HEK293 (cell line): ENCODE results near the gene IFT27.
A peak's percentile ranks its signal among the peaks of the same experiment; 100 is the strongest.

ENCODE experiments used
- CTCF ChIA-PET: fragments of 350-600 bp; formaldehyde crosslinking; extraction: SDS; loops from one replicate; lab custom pipeline; 2021; ENCODE audit warnings: antibody characterized with exemption; lab: Yijun Ruan, JAX
- POLR2A ChIA-PET: fragments of 300-600 bp; formaldehyde crosslinking; extraction: SDS; loops from one replicate; lab custom pipeline; 2020; ENCODE audit warnings: antibody characterized with exemption, inconsistent platforms; lab: Yijun Ruan, JAX
- H3K27ac ChIP-seq: fragments of 200-500 bp; sonication (Bioruptor generic); 2 replicates; pipeline ENCODE4 v1.5.1; 2014; ENCODE audit warnings: low read depth, low read length, control low read depth, inconsistent platforms; ENCODE audit errors: extremely low read depth
- H3K36me3 ChIP-seq, 2 experiments: fragments of 200-500 bp in 1 of 2; sonication (Bioruptor generic) in 1 of 2; 1 replicate in 1 of 2; 2 replicates in 1 of 2; pipeline ENCODE4 v1.5.1; 2014 to 2017; ENCODE audit warnings: inconsistent platforms in 2 of 2, low read length in 2 of 2; ENCODE audit not compliant: control insufficient read depth in 2 of 2, insufficient read depth in 1 of 2
- H3K4me1 ChIP-seq: fragments of 200-500 bp; sonication (Bioruptor generic); 2 replicates; pipeline ENCODE4 v1.5.1; 2014; ENCODE audit warnings: mild to moderate bottlenecking, low read length, inconsistent platforms; ENCODE audit not compliant: control insufficient read depth, insufficient read depth
- H3K4me3 ChIP-seq: 2 replicates; pipeline ENCODE4 v1.5.1; 2011; ENCODE audit warnings: low read depth, mild to moderate bottlenecking, control low read depth, low read length, moderate library complexity
- H3K9me3 ChIP-seq: fragments of 200-500 bp; sonication (Bioruptor generic); 2 replicates; pipeline ENCODE4 v1.5.1; 2014; ENCODE audit warnings: low read depth, low read length, inconsistent platforms; ENCODE audit not compliant: control insufficient read depth, insufficient read depth
- EGR2 ChIP-seq: fragments of 450-650 bp; formaldehyde crosslinking; IDR thresholded peaks from 2 replicates; pipeline ENCODE4 v1.5.1; 2016; ENCODE audit warnings: low read depth, missing biosample characterization, missing genetic modification characterization
- GLIS1 ChIP-seq: fragments of 450-650 bp; formaldehyde crosslinking; IDR thresholded peaks from 2 replicates; pipeline ENCODE4 v1.5.1; 2016; ENCODE audit warnings: missing biosample characterization, missing genetic modification characterization
- KLF10 ChIP-seq: fragments of 450-650 bp; IDR thresholded peaks from 2 replicates; pipeline ENCODE4 v1.5.1; 2018; ENCODE audit warnings: missing biosample characterization, mild to moderate bottlenecking, missing genetic modification characterization
- KLF9 ChIP-seq: fragments of 450-650 bp; formaldehyde crosslinking; IDR thresholded peaks from 2 replicates; pipeline ENCODE4 v1.5.1; 2016; ENCODE audit warnings: missing biosample characterization, missing genetic modification characterization, low read depth
- PATZ1 ChIP-seq: fragments of 450-650 bp; formaldehyde crosslinking; IDR thresholded peaks from 2 replicates; pipeline ENCODE4 v1.5.1; 2016; ENCODE audit warnings: missing biosample characterization, missing genetic modification characterization
- PBX3 ChIP-seq: sonication (generic); formaldehyde crosslinking; IDR thresholded peaks from 2 replicates; pipeline ENCODE4 v1.8.1; 2022; ENCODE audit warnings: mild to moderate bottlenecking, moderate library complexity, missing genetic modification reagents
- REST ChIP-seq: fragments of 450-650 bp; formaldehyde crosslinking; IDR thresholded peaks from 2 replicates; pipeline ENCODE4 v1.5.1; 2016; ENCODE audit warnings: missing biosample characterization, missing genetic modification characterization
- SP2 ChIP-seq: fragments of 450-650 bp; formaldehyde crosslinking; IDR thresholded peaks from 2 replicates; pipeline ENCODE4 v1.5.1; 2016; ENCODE audit warnings: missing biosample characterization, missing genetic modification characterization
- ZBTB8A ChIP-seq: fragments of 450-650 bp; formaldehyde crosslinking; IDR thresholded peaks from 2 replicates; pipeline ENCODE4 v1.5.1; 2016; ENCODE audit warnings: missing biosample characterization, missing genetic modification characterization
- ZFP3 ChIP-seq: fragments of 450-650 bp; formaldehyde crosslinking; IDR thresholded peaks from 2 replicates; pipeline ENCODE4 v1.5.1; 2016; ENCODE audit warnings: low read depth, missing biosample characterization, missing genetic modification characterization
- ZNF132 ChIP-seq: fragments of 450-650 bp; formaldehyde crosslinking; IDR thresholded peaks from 2 replicates; pipeline ENCODE4 v1.5.1; 2017; ENCODE audit warnings: missing biosample characterization, missing genetic modification characterization, borderline replicate concordance
- ZNF202 ChIP-seq: fragments of 450-650 bp; formaldehyde crosslinking; IDR thresholded peaks from 2 replicates; pipeline ENCODE4 v1.5.1; 2016; ENCODE audit warnings: missing biosample characterization, missing genetic modification characterization, borderline replicate concordance
- ZNF248 ChIP-seq: fragments of 450-650 bp; formaldehyde crosslinking; IDR thresholded peaks from 2 replicates; pipeline ENCODE4 v1.5.1; 2017; ENCODE audit warnings: missing biosample characterization, missing genetic modification characterization
- ZNF335 ChIP-seq: fragments of 450-650 bp; formaldehyde crosslinking; conservative IDR thresholded peaks from 2 replicates; pipeline ENCODE4 v1.5.1; 2016; ENCODE audit warnings: missing biosample characterization, missing genetic modification characterization
- ZNF350 ChIP-seq: fragments of 450-650 bp; formaldehyde crosslinking; IDR thresholded peaks from 2 replicates; pipeline ENCODE4 v1.5.0; 2017; ENCODE audit warnings: missing biosample characterization, mild to moderate bottlenecking, missing genetic modification characterization
- ZNF513 ChIP-seq: fragments of 450-650 bp; IDR thresholded peaks from 2 replicates; pipeline ENCODE4 v1.5.1; 2018; ENCODE audit warnings: missing biosample characterization, missing genetic modification characterization
- ZNF514 ChIP-seq: fragments of 450-650 bp; formaldehyde crosslinking; IDR thresholded peaks from 2 replicates; pipeline ENCODE4 v1.5.1; 2016; ENCODE audit warnings: missing biosample characterization, missing genetic modification characterization
- ZNF518A ChIP-seq: fragments of 450-650 bp; formaldehyde crosslinking; conservative IDR thresholded peaks from 2 replicates; pipeline ENCODE4 v1.5.1; 2016; ENCODE audit warnings: low read depth, missing biosample characterization, missing genetic modification characterization
- ZNF521 ChIP-seq: fragments of 450-650 bp; formaldehyde crosslinking; IDR thresholded peaks from 2 replicates; pipeline ENCODE4 v1.5.1; 2017; ENCODE audit warnings: missing biosample characterization, mild to moderate bottlenecking, missing genetic modification characterization
- ZNF530 ChIP-seq: fragments of 450-650 bp; formaldehyde crosslinking; IDR thresholded peaks from 2 replicates; pipeline ENCODE4 v1.5.1; 2016; ENCODE audit warnings: low read depth, missing biosample characterization, missing genetic modification characterization
- ZNF549 ChIP-seq: fragments of 450-650 bp; IDR thresholded peaks from 2 replicates; pipeline ENCODE4 v1.5.1; 2018; ENCODE audit warnings: missing biosample characterization, missing genetic modification characterization, mild to moderate bottlenecking, inconsistent platforms, moderate library complexity
- ZNF580 ChIP-seq: fragments of 450-650 bp; formaldehyde crosslinking; IDR thresholded peaks from 2 replicates; pipeline ENCODE4 v1.5.1; 2016; ENCODE audit warnings: missing biosample characterization, missing genetic modification characterization
- ZXDB ChIP-seq: fragments of 450-650 bp; formaldehyde crosslinking; IDR thresholded peaks from 2 replicates; pipeline ENCODE4 v1.5.1; 2016; ENCODE audit warnings: missing biosample characterization, missing genetic modification characterization

The IFT27 gene

GRCh38 chr22:36775964-36776669 lies at the start of gene IFT27 (continued):
- TF ChIP-seq KLF9 (tag by site-specific recombination) (peak; percentile 66), ZNF202 (tag by site-specific recombination) (no peak), REST (tag by site-specific recombination) (no peak), ZFP3 (tag by site-specific recombination) (no peak), ZXDB (0 out of 2 replicates have a peak, but pooled peaks have one; percentile 3), ZNF549 (tag by site-specific recombination) (no peak), ZBTB8A (tag by site-specific recombination) (peak; percentile 87), ZNF513 (tag by site-specific recombination) (peak; percentile 52), ZNF132 (tag by site-specific recombination) (no peak), KLF10 (tag by site-specific recombination) (peak; percentile 57; the same call in 1 of the 2 replicates), SP2 (tag by site-specific recombination) (peak; percentile 97), ZNF580 (tag by site-specific recombination) (0 out of 2 replicates have a peak, but pooled peaks have one; percentile 18), ZNF335 (tag by site-specific recombination) (peak; percentile 79), ZNF350 (tag by site-specific recombination) (peak; percentile 98), PATZ1 (tag by site-specific recombination) (0 out of 2 replicates have a peak, but pooled peaks have one; percentile 0), EGR2 (peak; percentile 91)

GRCh38 chr22:36824655-36825054 lies 48.7 kb upstream of the IFT27 start:
- no peak overlapping the region for H3K27ac ChIP-seq
- POLR2A ChIA-PET, result no interaction called here
- no peaks in the 10 kb centered on the region for H3K36me3 ChIP-seq
- CTCF ChIA-PET, result interaction anchor here (0.6 kb wide), 1 partner anchor 280 kb away, joined by 3 read pairs; no protein-coding TSS in a partner anchor
- H3K4me1 ChIP-seq, result no peaks in the 10 kb centered on the region
- H3K4me3 ChIP-seq, result no peak overlapping the region
- H3K9me3 ChIP-seq, result no peaks in the 10 kb centered on the region
- TF ChIP-seq ZNF530, result no peak
- 0 out of 2 replicates have a peak, but pooled peaks have one; percentile 67 for TF ChIP-seq ZNF248 (tag by site-specific recombination)
- TF ChIP-seq SP2 (tag by site-specific recombination), result no peak
- no peak for TF ChIP-seq ZNF518A (tag by site-specific recombination)
- no peak for TF ChIP-seq GLIS1
- TF ChIP-seq ZNF521 (tag by site-specific recombination), result 0 out of 2 replicates have a peak, but pooled peaks have one; percentile 29
- TF ChIP-seq ZNF514 (tag by site-specific recombination), result no peak
- no peak for TF ChIP-seq PBX3 (CRISPR knock-in tag)
